ENCODE measurements around the gene FKBP1A.

DNA sequence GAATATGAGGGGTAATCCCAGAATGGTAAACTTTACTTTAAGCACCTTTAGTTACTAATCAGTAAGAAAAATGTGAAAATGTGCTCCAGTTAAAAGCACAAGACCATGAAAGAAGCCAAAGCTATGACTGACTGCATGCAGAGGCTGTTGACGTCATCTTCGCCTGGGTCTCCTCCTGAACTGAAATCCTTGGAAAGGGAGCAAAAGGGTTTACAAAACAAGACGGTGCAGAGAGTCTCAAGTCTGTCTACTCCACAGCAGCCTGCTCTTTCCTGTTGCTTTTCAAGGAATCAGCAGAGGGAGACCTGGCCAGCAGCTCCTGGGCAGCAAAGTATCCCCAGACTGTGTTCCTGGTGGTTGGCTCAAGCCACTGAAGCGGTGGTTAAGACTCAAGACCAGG, 10.2 kb downstream of the FKBP1A start:
- no peak for TF ChIP-seq CTCF (IDR thresholded peaks at IDR 0.05)
- TF ChIP-seq POLR2A (IDR thresholded peaks at IDR 0.05) = no peak
- TF ChIP-seq EP300 (IDR thresholded peaks at IDR 0.05) = no peak
